ENCODE results near the gene MED13L. TPM values are rescaled to one million over a fixed set of nuclear protein-coding genes. Genes with fewer than 3 reads are reported as not detected.

Gene MED13L
- total RNA-seq, 3 donors from 2014 or later = 248 to 387 (median 279) TPM

- DNase-seq (ENCODE audit: low spot score in 2 of 2) = no peak
- intact Hi-C loops (cut with DNase I; ENCODE audit: low total_unique reads) = no loop called here
- no peaks in the 10 kb centered on the region for H3K9me3 ChIP-seq
- H3K27ac ChIP-seq = no peak overlapping the region
- TF ChIP-seq POLR2AphosphoS5 (IDR thresholded peaks at IDR 0.05) (no peak), POLR2A (IDR thresholded peaks at IDR 0.05) (no peak), CTCF (IDR thresholded peaks at IDR 0.05) (no peak)
- no peak overlapping the region for H3K4me3 ChIP-seq
- no peaks in the 10 kb centered on the region for H3K36me3 ChIP-seq
- H3K4me1 ChIP-seq = peaks cover 0 to 3% of the 10 kb centered on the region in 2 donors
- no peaks in the 10 kb centered on the region for H3K27me3 ChIP-seq
These were observed 189.5 kb downstream of the MED13L start for GRCh38 chr12:116087962-116088361.

GRCh38 chr12:116087399-116087798 is 190.1 kb downstream of the MED13L start:
- H3K27me3 ChIP-seq = no peaks in the 10 kb centered on the region
- DNase-seq (ENCODE audit: low spot score in 2 of 2) = no peak
- H3K4me1 ChIP-seq = peaks cover 0 to 3% of the 10 kb centered on the region in 2 donors
- no peaks in the 10 kb centered on the region for H3K36me3 ChIP-seq
- H3K4me3 ChIP-seq = no peak overlapping the region
- TF ChIP-seq POLR2A (IDR thresholded peaks at IDR 0.05) (no peak), CTCF (IDR thresholded peaks at IDR 0.05) (no peak), POLR2AphosphoS5 (IDR thresholded peaks at IDR 0.05) (no peak)
- no peaks in the 10 kb centered on the region for H3K9me3 ChIP-seq
- H3K27ac ChIP-seq = no peak overlapping the region
- intact Hi-C loops (cut with DNase I; ENCODE audit: low total_unique reads) = no loop called here

- Histone ChIP-seq H3K27me3 (no peaks in the 10 kb centered on the region), H3K4me3 (no peak overlapping the region), H3K4me1 (no peaks in the 10 kb centered on the region), H3K27ac (no peak overlapping the region), H3K36me3 (no peaks in the 10 kb centered on the region), H3K9me3 (no peaks in the 10 kb centered on the region)
- intact Hi-C loops (cut with DNase I; ENCODE audit: low total_unique reads) = no loop called here
- DNase-seq (ENCODE audit: low spot score in 2 of 2) = no peak
- no peak for TF ChIP-seq CTCF (IDR thresholded peaks at IDR 0.05)
- no peak for TF ChIP-seq POLR2AphosphoS5 (IDR thresholded peaks at IDR 0.05)
- TF ChIP-seq POLR2A (IDR thresholded peaks at IDR 0.05) = no peak
These were observed 197.1 kb downstream of the MED13L start for GRCh38 chr12:116080415-116080814.

GRCh38 chr12:116078396-116078795 is 199.1 kb downstream of the MED13L start:
- H3K4me3 ChIP-seq = no peak overlapping the region
- no peaks in the 10 kb centered on the region for H3K27me3 ChIP-seq
- no peak for DNase-seq (ENCODE audit: low spot score in 2 of 2)
- intact Hi-C loops (cut with DNase I; ENCODE audit: low total_unique reads) = no loop called here
- TF ChIP-seq POLR2AphosphoS5 (IDR thresholded peaks at IDR 0.05) = no peak
- TF ChIP-seq POLR2A (IDR thresholded peaks at IDR 0.05) = no peak
- TF ChIP-seq CTCF (IDR thresholded peaks at IDR 0.05) = no peak
- H3K27ac ChIP-seq = no peak overlapping the region
- H3K4me1 ChIP-seq = no peaks in the 10 kb centered on the region
- H3K36me3 ChIP-seq = no peaks in the 10 kb centered on the region
- H3K9me3 ChIP-seq = no peaks in the 10 kb centered on the region

- H3K27me3 ChIP-seq = no peaks in the 10 kb centered on the region
- DNase-seq (ENCODE audit: low spot score in 2 of 2) = no peak
- H3K4me1 ChIP-seq = no peaks in the 10 kb centered on the region
- no peak for TF ChIP-seq CTCF (IDR thresholded peaks at IDR 0.05)
- no peak for TF ChIP-seq POLR2AphosphoS5 (IDR thresholded peaks at IDR 0.05)
- no peak for TF ChIP-seq POLR2A (IDR thresholded peaks at IDR 0.05)
- H3K36me3 ChIP-seq = no peaks in the 10 kb centered on the region
- no peaks in the 10 kb centered on the region for H3K9me3 ChIP-seq
- H3K4me3 ChIP-seq = no peak overlapping the region
- intact Hi-C loops (cut with DNase I; ENCODE audit: low total_unique reads) = no loop called here
- no peak overlapping the region for H3K27ac ChIP-seq
These were observed 200.1 kb downstream of the MED13L start for GRCh38 chr12:116077431-116077830.

All from breast epithelium (tissue), 4 donors.